HEK293 (cell line): Measurements from ENCODE around the gene LMO1.

Experiments
- CTCF ChIA-PET: fragments of 350-600 bp; formaldehyde crosslinking; extraction: SDS; loops from one replicate; lab custom pipeline; 2021; ENCODE audit warnings: antibody characterized with exemption; lab: Yijun Ruan, JAX
- POLR2A ChIA-PET: fragments of 300-600 bp; formaldehyde crosslinking; extraction: SDS; loops from one replicate; lab custom pipeline; 2020; ENCODE audit warnings: antibody characterized with exemption, inconsistent platforms; lab: Yijun Ruan, JAX
- H3K27ac ChIP-seq: fragments of 200-500 bp; sonication (Bioruptor generic); 2 replicates; pipeline ENCODE4 v1.5.1; 2014; ENCODE audit warnings: low read depth, low read length, control low read depth, inconsistent platforms; ENCODE audit errors: extremely low read depth
- H3K36me3 ChIP-seq, 2 experiments: fragments of 200-500 bp in 1 of 2; sonication (Bioruptor generic) in 1 of 2; 1 replicate in 1 of 2; 2 replicates in 1 of 2; pipeline ENCODE4 v1.5.1; 2014 to 2017; ENCODE audit warnings: inconsistent platforms in 2 of 2, low read length in 2 of 2; ENCODE audit not compliant: control insufficient read depth in 2 of 2, insufficient read depth in 1 of 2
- H3K4me1 ChIP-seq: fragments of 200-500 bp; sonication (Bioruptor generic); 2 replicates; pipeline ENCODE4 v1.5.1; 2014; ENCODE audit warnings: mild to moderate bottlenecking, low read length, inconsistent platforms; ENCODE audit not compliant: control insufficient read depth, insufficient read depth
- H3K4me3 ChIP-seq: 2 replicates; pipeline ENCODE4 v1.5.1; 2011; ENCODE audit warnings: low read depth, mild to moderate bottlenecking, control low read depth, low read length, moderate library complexity
- H3K9me3 ChIP-seq: fragments of 200-500 bp; sonication (Bioruptor generic); 2 replicates; pipeline ENCODE4 v1.5.1; 2014; ENCODE audit warnings: low read depth, low read length, inconsistent platforms; ENCODE audit not compliant: control insufficient read depth, insufficient read depth
- KLF1 ChIP-seq: fragments of 450-650 bp; formaldehyde crosslinking; IDR thresholded peaks from 2 replicates; pipeline ENCODE4 v1.5.1; 2016; ENCODE audit warnings: missing biosample characterization, missing genetic modification characterization
- OSR2 ChIP-seq: fragments of 450-650 bp; formaldehyde crosslinking; IDR thresholded peaks from 2 replicates; pipeline ENCODE4 v1.5.1; 2016; ENCODE audit warnings: missing biosample characterization, missing genetic modification characterization
- SP3 ChIP-seq: fragments of 450-650 bp; formaldehyde crosslinking; IDR thresholded peaks from 2 replicates; pipeline ENCODE4 v1.5.1; 2016; ENCODE audit warnings: missing biosample characterization, missing genetic modification characterization
- YY2 ChIP-seq: fragments of 450-650 bp; formaldehyde crosslinking; IDR thresholded peaks from 2 replicates; pipeline ENCODE4 v1.5.1; 2016; ENCODE audit warnings: missing biosample characterization, missing genetic modification characterization
- ZEB2 ChIP-seq: fragments of 450-650 bp; formaldehyde crosslinking; IDR thresholded peaks from 2 replicates; pipeline ENCODE4 v1.5.1; 2016; ENCODE audit warnings: missing biosample characterization, missing genetic modification characterization
- ZNF155 ChIP-seq: fragments of 450-650 bp; formaldehyde crosslinking; IDR thresholded peaks from 2 replicates; pipeline ENCODE4 v1.5.1; 2016; ENCODE audit warnings: missing biosample characterization, missing genetic modification characterization
- ZNF423 ChIP-seq: fragments of 450-650 bp; formaldehyde crosslinking; IDR thresholded peaks from 2 replicates; pipeline ENCODE4 v1.5.1; 2016; ENCODE audit warnings: missing biosample characterization, missing genetic modification characterization
- ZNF510 ChIP-seq: fragments of 450-650 bp; formaldehyde crosslinking; IDR thresholded peaks from 2 replicates; pipeline ENCODE4 v1.5.1; 2018; ENCODE audit warnings: mild to moderate bottlenecking, missing genetic modification characterization, missing biosample characterization; ENCODE audit not compliant: insufficient replicate concordance
- ZNF555 ChIP-seq: fragments of 450-650 bp; formaldehyde crosslinking; conservative IDR thresholded peaks from 2 replicates; pipeline ENCODE4 v1.5.1; 2017; ENCODE audit warnings: missing biosample characterization, mild to moderate bottlenecking, missing genetic modification characterization, inconsistent platforms
- ZNF626 ChIP-seq: fragments of 450-650 bp; sonication (Bioruptor Pico); formaldehyde crosslinking; IDR thresholded peaks from 2 replicates; pipeline ENCODE4 v1.5.1; 2018; ENCODE audit warnings: missing biosample characterization, missing genetic modification characterization, inconsistent platforms
- ZNF664 ChIP-seq: fragments of 450-650 bp; formaldehyde crosslinking; IDR thresholded peaks from 2 replicates; pipeline ENCODE4 v1.5.1; 2016; ENCODE audit warnings: missing biosample characterization, missing genetic modification characterization
- ZNF670 ChIP-seq: fragments of 450-650 bp; formaldehyde crosslinking; IDR thresholded peaks from 2 replicates; pipeline ENCODE4 v1.5.1; 2016; ENCODE audit warnings: missing biosample characterization, missing genetic modification characterization, low read depth
- ZSCAN30 ChIP-seq: fragments of 450-650 bp; IDR thresholded peaks from 2 replicates; pipeline ENCODE4 v1.5.1; 2018; ENCODE audit warnings: missing biosample characterization, mild to moderate bottlenecking, missing genetic modification characterization, moderate library complexity
- TF ChIP-seq, protein P1 (sequence below): fragments of 450-650 bp; formaldehyde crosslinking; IDR thresholded peaks from 2 replicates; pipeline ENCODE4 v1.5.1; 2016; ENCODE audit warnings: missing biosample characterization, missing genetic modification characterization
- TF ChIP-seq, protein P2 (sequence below): fragments of 450-650 bp; formaldehyde crosslinking; IDR thresholded peaks from 2 replicates; pipeline ENCODE4 v1.5.1; 2016; ENCODE audit warnings: missing biosample characterization, missing genetic modification characterization
- TF ChIP-seq, protein P3 (sequence below): fragments of 450-650 bp; formaldehyde crosslinking; IDR thresholded peaks from 2 replicates; pipeline ENCODE4 v1.5.1; 2016; ENCODE audit warnings: missing biosample characterization, missing genetic modification characterization
- TF ChIP-seq, protein P4 (sequence below): fragments of 450-650 bp; formaldehyde crosslinking; IDR thresholded peaks from 2 replicates; pipeline ENCODE4 v1.5.1; 2016; ENCODE audit warnings: missing biosample characterization, missing genetic modification characterization

The LMO1 gene

DNA sequence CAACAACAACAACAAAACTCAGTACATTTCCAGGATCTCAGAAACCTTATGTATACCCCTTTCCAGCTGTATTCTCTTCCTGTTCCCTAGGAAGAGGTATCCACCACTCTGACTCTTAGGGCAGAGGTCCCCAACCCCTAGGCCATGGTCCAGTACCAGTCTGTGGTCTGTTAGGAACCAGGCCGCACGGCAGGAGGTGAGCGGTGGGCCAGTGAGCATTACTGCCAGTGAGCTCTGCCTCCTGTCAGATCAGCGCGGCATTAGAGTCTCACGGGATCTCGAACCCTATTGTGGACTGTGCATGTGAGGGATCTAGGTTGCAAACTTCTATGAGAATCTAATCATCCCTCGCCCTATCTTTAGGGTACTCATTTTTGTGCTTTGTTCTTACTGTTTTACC is 43.9 kb upstream of the LMO1 start:
- no peaks in the 10 kb centered on the region for H3K4me1 ChIP-seq
- H3K4me3 ChIP-seq: no peak overlapping the region
- POLR2A ChIA-PET: no interaction called here
- CTCF ChIA-PET: interaction anchor here (0.6 to 1.3 kb wide), 2 partner anchors 11 to 19 kb away, joined by 3 to 4 read pairs; no protein-coding TSS in a partner anchor
- TF ChIP-seq, protein P1, sequence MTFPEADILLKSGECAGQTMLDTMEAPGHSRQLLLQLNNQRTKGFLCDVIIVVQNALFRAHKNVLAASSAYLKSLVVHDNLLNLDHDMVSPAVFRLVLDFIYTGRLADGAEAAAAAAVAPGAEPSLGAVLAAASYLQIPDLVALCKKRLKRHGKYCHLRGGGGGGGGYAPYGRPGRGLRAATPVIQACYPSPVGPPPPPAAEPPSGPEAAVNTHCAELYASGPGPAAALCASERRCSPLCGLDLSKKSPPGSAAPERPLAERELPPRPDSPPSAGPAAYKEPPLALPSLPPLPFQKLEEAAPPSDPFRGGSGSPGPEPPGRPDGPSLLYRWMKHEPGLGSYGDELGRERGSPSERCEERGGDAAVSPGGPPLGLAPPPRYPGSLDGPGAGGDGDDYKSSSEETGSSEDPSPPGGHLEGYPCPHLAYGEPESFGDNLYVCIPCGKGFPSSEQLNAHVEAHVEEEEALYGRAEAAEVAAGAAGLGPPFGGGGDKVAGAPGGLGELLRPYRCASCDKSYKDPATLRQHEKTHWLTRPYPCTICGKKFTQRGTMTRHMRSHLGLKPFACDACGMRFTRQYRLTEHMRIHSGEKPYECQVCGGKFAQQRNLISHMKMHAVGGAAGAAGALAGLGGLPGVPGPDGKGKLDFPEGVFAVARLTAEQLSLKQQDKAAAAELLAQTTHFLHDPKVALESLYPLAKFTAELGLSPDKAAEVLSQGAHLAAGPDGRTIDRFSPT (tag by site-specific recombination): no peak
- no peak for TF ChIP-seq ZNF664 (tag by site-specific recombination)
- TF ChIP-seq, protein P2, sequence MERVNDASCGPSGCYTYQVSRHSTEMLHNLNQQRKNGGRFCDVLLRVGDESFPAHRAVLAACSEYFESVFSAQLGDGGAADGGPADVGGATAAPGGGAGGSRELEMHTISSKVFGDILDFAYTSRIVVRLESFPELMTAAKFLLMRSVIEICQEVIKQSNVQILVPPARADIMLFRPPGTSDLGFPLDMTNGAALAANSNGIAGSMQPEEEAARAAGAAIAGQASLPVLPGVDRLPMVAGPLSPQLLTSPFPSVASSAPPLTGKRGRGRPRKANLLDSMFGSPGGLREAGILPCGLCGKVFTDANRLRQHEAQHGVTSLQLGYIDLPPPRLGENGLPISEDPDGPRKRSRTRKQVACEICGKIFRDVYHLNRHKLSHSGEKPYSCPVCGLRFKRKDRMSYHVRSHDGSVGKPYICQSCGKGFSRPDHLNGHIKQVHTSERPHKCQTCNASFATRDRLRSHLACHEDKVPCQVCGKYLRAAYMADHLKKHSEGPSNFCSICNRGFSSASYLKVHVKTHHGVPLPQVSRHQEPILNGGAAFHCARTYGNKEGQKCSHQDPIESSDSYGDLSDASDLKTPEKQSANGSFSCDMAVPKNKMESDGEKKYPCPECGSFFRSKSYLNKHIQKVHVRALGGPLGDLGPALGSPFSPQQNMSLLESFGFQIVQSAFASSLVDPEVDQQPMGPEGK (tag by site-specific recombination): no peak
- H3K27ac ChIP-seq: no peak overlapping the region
- no peaks in the 10 kb centered on the region for H3K9me3 ChIP-seq
- no peaks in the 10 kb centered on the region for H3K36me3 ChIP-seq

DNA sequence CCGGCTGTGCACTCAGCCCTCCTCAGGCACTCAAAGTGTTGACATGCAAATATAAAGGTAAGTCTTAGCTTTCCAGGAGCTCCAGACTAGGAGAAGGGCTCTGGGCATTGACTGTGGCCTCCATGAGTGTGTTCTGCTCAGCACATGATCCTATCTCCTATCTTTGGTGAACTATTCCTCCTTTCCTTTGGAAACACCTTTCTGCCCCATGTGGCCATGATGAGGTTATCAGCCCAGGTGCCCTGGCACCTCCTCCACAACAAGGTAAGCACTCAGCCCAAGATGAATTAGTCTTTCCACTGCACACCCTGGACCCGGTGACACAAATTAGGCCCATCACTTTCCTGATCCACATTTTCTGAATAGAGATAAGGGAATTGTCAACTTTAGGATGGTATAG is 37.9 kb upstream of the LMO1 start:
- Histone ChIP-seq H3K4me1 (no peaks in the 10 kb centered on the region), H3K27ac (no peak overlapping the region), H3K36me3 (no peaks in the 10 kb centered on the region), H3K9me3 (no peaks in the 10 kb centered on the region), H3K4me3 (no peak overlapping the region)
- ChIA-PET CTCF (interaction anchor here (0.7 to 1.0 kb wide), 3 partner anchors 28 to 657 kb away, joined by 3 read pairs; partner anchors contain the start of gene LMO1), POLR2A (no interaction called here)
- no peak for TF ChIP-seq ZNF510
- TF ChIP-seq ZNF626 (tag by site-specific recombination): no peak
- no peak for TF ChIP-seq ZNF555 (tag by site-specific recombination)
- TF ChIP-seq, protein P3, sequence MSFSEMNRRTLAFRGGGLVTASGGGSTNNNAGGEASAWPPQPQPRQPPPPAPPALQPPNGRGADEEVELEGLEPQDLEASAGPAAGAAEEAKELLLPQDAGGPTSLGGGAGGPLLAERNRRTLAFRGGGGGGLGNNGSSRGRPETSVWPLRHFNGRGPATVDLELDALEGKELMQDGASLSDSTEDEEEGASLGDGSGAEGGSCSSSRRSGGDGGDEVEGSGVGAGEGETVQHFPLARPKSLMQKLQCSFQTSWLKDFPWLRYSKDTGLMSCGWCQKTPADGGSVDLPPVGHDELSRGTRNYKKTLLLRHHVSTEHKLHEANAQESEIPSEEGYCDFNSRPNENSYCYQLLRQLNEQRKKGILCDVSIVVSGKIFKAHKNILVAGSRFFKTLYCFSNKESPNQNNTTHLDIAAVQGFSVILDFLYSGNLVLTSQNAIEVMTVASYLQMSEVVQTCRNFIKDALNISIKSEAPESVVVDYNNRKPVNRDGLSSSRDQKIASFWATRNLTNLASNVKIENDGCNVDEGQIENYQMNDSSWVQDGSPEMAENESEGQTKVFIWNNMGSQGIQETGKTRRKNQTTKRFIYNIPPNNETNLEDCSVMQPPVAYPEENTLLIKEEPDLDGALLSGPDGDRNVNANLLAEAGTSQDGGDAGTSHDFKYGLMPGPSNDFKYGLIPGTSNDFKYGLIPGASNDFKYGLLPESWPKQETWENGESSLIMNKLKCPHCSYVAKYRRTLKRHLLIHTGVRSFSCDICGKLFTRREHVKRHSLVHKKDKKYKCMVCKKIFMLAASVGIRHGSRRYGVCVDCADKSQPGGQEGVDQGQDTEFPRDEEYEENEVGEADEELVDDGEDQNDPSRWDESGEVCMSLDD (tag by site-specific recombination): no peak
- no peak for TF ChIP-seq SP3 (tag by site-specific recombination)
- no peak for TF ChIP-seq ZSCAN30
- no peak for TF ChIP-seq KLF1 (tag by site-specific recombination)
- no peak for TF ChIP-seq ZNF155 (tag by site-specific recombination)
- no peak for TF ChIP-seq YY2 (tag by site-specific recombination)
- no peak for TF ChIP-seq ZEB2
- TF ChIP-seq OSR2 (tag by site-specific recombination): no peak
- TF ChIP-seq, protein P4, sequence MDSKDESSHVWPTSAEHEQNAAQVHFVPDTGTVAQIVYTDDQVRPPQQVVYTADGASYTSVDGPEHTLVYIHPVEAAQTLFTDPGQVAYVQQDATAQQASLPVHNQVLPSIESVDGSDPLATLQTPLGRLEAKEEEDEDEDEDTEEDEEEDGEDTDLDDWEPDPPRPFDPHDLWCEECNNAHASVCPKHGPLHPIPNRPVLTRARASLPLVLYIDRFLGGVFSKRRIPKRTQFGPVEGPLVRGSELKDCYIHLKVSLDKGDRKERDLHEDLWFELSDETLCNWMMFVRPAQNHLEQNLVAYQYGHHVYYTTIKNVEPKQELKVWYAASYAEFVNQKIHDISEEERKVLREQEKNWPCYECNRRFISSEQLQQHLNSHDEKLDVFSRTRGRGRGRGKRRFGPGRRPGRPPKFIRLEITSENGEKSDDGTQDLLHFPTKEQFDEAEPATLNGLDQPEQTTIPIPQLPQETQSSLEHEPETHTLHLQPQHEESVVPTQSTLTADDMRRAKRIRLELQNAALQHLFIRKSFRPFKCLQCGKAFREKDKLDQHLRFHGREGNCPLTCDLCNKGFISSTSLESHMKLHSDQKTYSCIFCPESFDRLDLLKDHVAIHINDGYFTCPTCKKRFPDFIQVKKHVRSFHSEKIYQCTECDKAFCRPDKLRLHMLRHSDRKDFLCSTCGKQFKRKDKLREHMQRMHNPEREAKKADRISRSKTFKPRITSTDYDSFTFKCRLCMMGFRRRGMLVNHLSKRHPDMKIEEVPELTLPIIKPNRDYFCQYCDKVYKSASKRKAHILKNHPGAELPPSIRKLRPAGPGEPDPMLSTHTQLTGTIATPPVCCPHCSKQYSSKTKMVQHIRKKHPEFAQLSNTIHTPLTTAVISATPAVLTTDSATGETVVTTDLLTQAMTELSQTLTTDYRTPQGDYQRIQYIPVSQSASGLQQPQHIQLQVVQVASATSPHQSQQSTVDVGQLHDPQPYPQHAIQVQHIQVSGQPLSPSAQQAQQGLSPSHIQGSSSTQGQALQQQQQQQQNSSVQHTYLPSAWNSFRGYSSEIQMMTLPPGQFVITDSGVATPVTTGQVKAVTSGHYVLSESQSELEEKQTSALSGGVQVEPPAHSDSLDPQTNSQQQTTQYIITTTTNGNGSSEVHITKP (tag by site-specific recombination): no peak
- no peak for TF ChIP-seq ZNF423 (tag by site-specific recombination)
- no peak for TF ChIP-seq ZNF670
